ENCODE results near the gene MACROD2. TPM values are rescaled to one million over a fixed set of nuclear protein-coding genes. Genes with fewer than 3 reads are reported as not detected.
"Not testable (repeated sequence)": the region's sequence is repeated elsewhere in the genome, so short reads cannot be mapped to it uniquely, and the experiment has no call there.

The MACROD2 gene
- total and polyA plus RNA-seq, 9 donors: 3.7 to 25.5 (median 7.8) TPM

DNA sequence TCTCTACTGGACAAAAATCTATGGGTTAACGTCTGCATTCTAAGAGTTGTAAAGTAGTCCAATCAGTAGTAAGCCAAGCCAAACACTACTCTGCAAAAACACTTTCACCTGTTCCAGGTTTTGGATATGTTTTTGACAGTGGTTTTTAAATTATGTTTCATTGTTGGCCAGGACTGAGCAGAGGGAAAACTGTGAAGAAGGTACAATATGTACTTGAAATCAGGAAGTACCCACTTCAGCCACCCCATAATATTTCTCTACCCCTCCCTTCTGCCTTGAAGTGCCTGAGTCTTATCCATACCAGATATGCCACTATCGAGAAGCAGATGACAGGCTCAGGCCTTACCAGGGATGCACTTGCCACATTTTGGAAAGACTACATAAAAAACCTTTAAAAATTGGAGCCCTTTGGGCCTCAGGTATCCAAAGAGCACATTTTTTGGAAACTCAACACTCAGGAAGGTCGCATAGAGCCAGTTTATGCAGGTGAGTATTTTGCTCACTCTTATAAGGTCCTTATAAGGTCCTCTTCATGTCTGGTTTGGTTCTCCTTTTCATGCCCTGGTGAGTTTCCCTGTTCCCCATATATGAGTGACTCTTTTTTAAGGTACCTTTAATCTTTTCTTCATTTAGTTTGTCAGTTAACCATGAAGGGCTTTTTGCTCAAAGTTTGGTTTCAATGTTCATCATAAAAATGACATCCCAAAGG lies 1201.4 kb downstream of the MACROD2 start:
- H3K4me1 ChIP-seq (ENCODE audit: insufficient read depth): no peaks in the 10 kb centered on the region
- TF ChIP-seq, protein P1, sequence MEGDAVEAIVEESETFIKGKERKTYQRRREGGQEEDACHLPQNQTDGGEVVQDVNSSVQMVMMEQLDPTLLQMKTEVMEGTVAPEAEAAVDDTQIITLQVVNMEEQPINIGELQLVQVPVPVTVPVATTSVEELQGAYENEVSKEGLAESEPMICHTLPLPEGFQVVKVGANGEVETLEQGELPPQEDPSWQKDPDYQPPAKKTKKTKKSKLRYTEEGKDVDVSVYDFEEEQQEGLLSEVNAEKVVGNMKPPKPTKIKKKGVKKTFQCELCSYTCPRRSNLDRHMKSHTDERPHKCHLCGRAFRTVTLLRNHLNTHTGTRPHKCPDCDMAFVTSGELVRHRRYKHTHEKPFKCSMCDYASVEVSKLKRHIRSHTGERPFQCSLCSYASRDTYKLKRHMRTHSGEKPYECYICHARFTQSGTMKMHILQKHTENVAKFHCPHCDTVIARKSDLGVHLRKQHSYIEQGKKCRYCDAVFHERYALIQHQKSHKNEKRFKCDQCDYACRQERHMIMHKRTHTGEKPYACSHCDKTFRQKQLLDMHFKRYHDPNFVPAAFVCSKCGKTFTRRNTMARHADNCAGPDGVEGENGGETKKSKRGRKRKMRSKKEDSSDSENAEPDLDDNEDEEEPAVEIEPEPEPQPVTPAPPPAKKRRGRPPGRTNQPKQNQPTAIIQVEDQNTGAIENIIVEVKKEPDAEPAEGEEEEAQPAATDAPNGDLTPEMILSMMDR (IDR thresholded peaks at IDR 0.05): no peak
- TF ChIP-seq EP300 (IDR thresholded peaks at IDR 0.05) (no peak), POLR2A (IDR thresholded peaks at IDR 0.05) (no peak)
- no peak for DNase-seq
- no peaks in the 10 kb centered on the region for H3K9me3 ChIP-seq
- no peak overlapping the region for H3K4me3 ChIP-seq
- H3K27ac ChIP-seq: no peak overlapping the region
- intact Hi-C loops (cut with DNase I): no loop called here
- no peaks in the 10 kb centered on the region for H3K27me3 ChIP-seq
- no peaks in the 10 kb centered on the region for H3K36me3 ChIP-seq
- 80 to 88% (median 81%) methylated on average over 3 of the region's 3 CpGs for WGBS, 3 donors

DNA sequence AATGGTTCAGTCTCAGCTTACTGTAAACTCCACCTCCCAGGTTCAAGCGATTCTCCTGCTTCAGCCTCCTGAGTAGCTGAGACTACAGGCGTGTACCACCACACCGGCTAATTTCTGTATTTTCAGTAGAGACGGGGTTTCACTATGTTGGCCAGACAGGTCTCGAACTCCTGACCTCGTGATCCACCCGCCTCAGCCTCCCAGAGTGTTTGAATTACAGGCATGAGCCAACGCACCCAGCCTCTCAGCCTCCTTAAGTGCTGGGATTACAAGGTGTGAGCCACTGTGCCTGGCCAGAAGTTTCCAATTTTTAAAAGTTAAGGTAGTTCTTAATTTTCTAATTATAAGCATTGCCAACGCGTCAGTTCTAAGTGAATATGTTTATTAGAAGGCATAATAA lies 1202.7 kb downstream of the MACROD2 start:
- H3K4me1 ChIP-seq (ENCODE audit: insufficient read depth); H3K27me3 ChIP-seq; DNase-seq; H3K27ac ChIP-seq; H3K9me3 ChIP-seq; intact Hi-C loops (cut with DNase I); H3K36me3 ChIP-seq; H3K4me3 ChIP-seq: not testable (repeated sequence)
- 90 to 97% (median 92%) methylated on average over 10 of the region's 10 CpGs for whole genome bisulfite sequencing, 3 donors

DNA sequence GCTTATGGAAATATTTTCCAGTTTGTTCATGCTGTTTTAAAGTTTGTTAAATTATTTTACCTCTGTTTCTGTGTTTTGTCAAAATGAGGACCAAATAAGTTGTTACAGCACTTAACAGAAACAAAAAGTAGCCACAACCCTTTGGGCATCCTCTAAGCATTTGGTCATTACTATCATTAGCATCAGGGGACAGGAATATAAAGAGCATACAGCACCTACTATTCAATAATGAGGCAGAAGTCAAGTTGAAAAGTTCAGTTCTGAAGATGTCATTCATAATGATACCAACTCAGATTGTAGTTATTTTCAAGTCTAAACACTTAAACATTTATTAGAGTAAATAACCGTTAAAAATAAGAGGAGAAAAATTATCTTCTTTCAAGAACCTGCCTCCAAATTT lies 1204.4 kb downstream of the MACROD2 start:
- 72 to 79% (median 74%) methylated on average over 1 of the region's 1 CpG for WGBS, 3 donors
- intact Hi-C loops (cut with DNase I): no loop called here

DNA sequence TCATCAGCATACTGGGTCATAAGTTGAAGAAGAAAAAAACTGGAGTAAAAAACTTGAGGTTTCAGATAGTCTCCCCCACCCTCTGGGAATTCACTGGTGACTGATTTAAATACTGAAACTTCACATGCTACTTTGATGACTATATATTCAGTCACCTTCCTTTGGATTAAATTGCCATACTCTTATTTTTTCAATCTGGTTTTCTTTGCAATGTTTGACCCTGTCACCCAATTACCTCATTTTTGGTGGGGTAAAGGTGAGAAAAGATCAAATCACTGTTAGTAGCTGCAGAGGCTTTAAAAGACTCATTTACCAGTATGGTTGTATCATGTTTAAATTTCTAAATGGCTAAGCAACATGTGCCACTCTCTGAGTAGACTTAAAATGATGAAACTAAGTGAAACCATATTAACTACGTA lies 1204.8 kb downstream of the MACROD2 start:
- Histone ChIP-seq H3K4me3 (no peak overlapping the region), H3K27me3 (no peaks in the 10 kb centered on the region), H3K9me3 (no peaks in the 10 kb centered on the region), H3K4me1 (ENCODE audit: insufficient read depth) (no peaks in the 10 kb centered on the region), H3K36me3 (no peaks in the 10 kb centered on the region), H3K27ac (no peak overlapping the region)
- intact Hi-C loops (cut with DNase I): no loop called here
- no peak for DNase-seq
- TF ChIP-seq, protein P1 (IDR thresholded peaks at IDR 0.05): no peak
- TF ChIP-seq POLR2A (IDR thresholded peaks at IDR 0.05) (no peak), EP300 (IDR thresholded peaks at IDR 0.05) (no peak)
- WGBS, 3 donors: 94 to 97% (median 95%) methylated on average over 1 of the region's 1 CpG

More for the DNA sequence above, 1204.4 kb downstream of the MACROD2 start:
- no peak for DNase-seq
- Histone ChIP-seq H3K36me3 (no peaks in the 10 kb centered on the region), H3K27me3 (no peaks in the 10 kb centered on the region), H3K27ac (no peak overlapping the region), H3K4me1 (ENCODE audit: insufficient read depth) (no peaks in the 10 kb centered on the region), H3K4me3 (no peak overlapping the region), H3K9me3 (no peaks in the 10 kb centered on the region)
- TF ChIP-seq, protein P1 (IDR thresholded peaks at IDR 0.05): no peak
- no peak for TF ChIP-seq POLR2A (IDR thresholded peaks at IDR 0.05)
- TF ChIP-seq EP300 (IDR thresholded peaks at IDR 0.05): no peak

DNA sequence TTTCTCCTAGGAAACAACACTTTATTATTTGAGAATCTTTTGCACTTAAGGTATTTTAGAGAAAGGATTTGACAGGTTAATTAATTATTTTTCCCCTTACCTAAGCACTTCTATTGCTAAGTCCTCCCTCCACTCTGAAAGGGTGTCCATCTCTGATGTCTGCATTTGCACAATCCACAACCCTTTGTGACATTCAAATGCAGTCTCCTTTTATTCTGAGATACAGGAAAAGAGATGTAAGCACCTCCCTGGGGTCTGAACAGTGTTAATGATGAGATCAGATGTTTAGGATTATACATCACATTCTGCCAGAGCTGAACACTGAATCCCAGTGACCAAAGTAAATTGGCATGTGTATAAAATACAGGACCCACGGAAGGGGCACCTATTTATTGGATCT lies 1206.3 kb downstream of the MACROD2 start:
- Histone ChIP-seq H3K4me1 (ENCODE audit: insufficient read depth) (no peaks in the 10 kb centered on the region), H3K27ac (no peak overlapping the region), H3K4me3 (no peak overlapping the region), H3K27me3 (no peaks in the 10 kb centered on the region), H3K36me3 (no peaks in the 10 kb centered on the region), H3K9me3 (no peaks in the 10 kb centered on the region)
- intact Hi-C loops (cut with DNase I): no loop called here
- 88 to 94% (median 93%) methylated on average over 1 of the region's 1 CpG for WGBS, 3 donors
- DNase-seq: no peak
- TF ChIP-seq, protein P1 (IDR thresholded peaks at IDR 0.05): no peak
- TF ChIP-seq EP300 (IDR thresholded peaks at IDR 0.05) (no peak), POLR2A (IDR thresholded peaks at IDR 0.05) (no peak)

All from ovary (tissue), 9 donors.